ENCODE data around the gene HDAC10.

HDAC10 gene

GRCh38 chr22:50205781-50206569 is 45.1 kb downstream of the HDAC10 start:
- in situ Hi-C loops (cut with MboI; ENCODE audit: low sequenced_read_pairs), result loop anchor here (25.0 kb wide), 1 partner anchor 269 kb away; no protein-coding TSS in a partner anchor

DNA sequence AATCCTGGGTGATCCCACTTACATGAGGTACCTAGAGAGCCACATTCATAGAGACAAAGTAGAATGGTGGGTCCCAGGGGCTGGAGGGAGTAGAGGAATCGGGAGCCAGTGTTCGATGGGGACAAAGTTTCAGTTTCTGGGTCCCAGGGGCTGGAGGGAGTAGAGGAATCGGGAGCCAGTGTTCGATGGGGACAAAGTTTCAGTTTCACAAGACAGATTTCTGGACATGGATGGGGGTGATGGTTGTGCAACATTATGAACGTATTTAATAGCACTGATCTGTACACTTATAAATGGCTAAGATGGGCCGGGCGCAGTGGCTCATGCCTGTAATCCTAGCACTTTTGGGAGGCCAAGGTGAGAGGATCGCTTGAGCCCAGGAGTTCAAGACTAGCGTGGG is 46.1 kb downstream of the HDAC10 start:
- in situ Hi-C loops (cut with MboI; ENCODE audit: low sequenced_read_pairs), result loop anchor here (25.0 kb wide), 1 partner anchor 268 kb away; no protein-coding TSS in a partner anchor

DNA sequence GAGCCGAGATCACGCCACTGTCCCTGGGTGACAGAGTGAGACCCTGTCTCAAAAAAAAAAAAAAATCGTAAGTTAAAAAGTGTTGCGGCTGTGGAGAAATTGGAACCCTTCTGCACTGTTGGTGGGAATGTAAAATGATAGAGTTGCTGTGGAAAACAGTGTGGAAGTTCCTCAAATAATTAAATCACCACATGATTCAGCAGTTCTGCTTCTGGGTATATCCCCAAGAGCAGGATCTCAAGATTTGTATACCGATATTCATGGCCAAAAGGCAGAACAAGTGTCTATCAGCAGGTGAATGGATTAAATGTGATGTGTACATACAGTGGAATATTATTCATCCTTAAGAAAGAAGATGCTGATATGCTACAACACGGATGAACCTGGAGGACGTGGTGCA is 46.5 kb downstream of the HDAC10 start:
- in situ Hi-C loops (cut with MboI; ENCODE audit: low sequenced_read_pairs), result loop anchor here (25.0 kb wide), 1 partner anchor 267 kb away; no protein-coding TSS in a partner anchor

DNA sequence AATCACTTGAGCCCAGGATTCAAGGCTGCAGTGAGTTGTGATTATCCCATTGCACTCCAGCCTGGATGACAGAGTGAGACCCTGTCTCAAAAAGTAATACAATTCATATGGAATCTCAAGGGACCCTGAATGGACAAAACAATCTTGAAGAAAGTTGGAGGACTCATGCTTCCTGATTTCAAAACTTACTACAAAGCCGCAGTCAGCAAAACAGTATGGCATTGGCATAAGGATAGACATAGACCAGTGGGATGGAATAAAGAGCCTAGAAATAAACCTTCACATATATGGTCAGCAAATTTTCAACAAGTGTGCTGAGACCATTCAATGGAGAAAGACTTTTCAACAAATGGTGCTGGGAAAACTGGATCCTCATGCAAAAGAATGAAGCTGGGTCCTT is 47.8 kb downstream of the HDAC10 start:
- in situ Hi-C loops (cut with MboI; ENCODE audit: low sequenced_read_pairs), result loop anchor here (25.0 kb wide), 1 partner anchor 266 kb away; no protein-coding TSS in a partner anchor

DNA sequence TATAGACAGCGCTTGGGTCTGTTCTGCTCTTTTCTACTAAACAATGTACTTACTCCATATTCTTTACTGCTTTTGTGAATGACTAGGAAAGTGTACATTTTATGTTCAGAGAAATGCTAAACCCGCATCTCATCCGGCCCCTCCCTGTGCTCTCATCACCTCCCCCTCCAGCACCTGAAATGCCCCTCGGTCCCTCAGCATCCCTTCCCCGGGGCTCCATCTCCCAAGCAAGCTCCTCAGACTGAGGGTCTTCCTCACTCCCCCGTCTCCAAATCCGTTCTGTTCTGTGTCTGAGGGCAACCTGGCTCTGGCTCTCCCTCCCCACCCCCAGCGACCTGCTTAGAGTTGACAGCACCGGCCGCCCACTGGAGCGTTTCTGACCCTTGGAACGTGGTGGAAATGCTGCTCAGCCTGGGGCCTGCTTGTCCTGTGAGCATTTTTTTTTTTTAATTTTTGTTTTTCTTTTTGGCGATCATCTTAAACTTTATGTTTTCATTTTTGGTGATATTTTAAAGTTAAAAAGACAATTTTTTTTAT is 48.9 kb downstream of the HDAC10 start:
- in situ Hi-C loops (cut with MboI; ENCODE audit: low sequenced_read_pairs), result loop anchor here (25.0 kb wide), 1 partner anchor 265 kb away; no protein-coding TSS in a partner anchor

- in situ Hi-C loops (cut with MboI; ENCODE audit: low sequenced_read_pairs), result loop anchor here (25.0 kb wide), 1 partner anchor 264 kb away; no protein-coding TSS in a partner anchor
Measured at GRCh38 chr22:50201191-50202129, 49.6 kb downstream of the HDAC10 start.

- in situ Hi-C loops (cut with MboI; ENCODE audit: low sequenced_read_pairs), result loop anchor here (25.0 kb wide), 1 partner anchor 263 kb away; no protein-coding TSS in a partner anchor
Measured at GRCh38 chr22:50200461-50201190, 50.4 kb downstream of the HDAC10 start, which contains the start of gene SELENOO. SELENOO (plus strand) TSS chr22:50201011; CDS start chr22:50201037, 26 bp downstream.

GRCh38 chr22:50199829-50200460 is 51.1 kb downstream of the HDAC10 start:
- in situ Hi-C loops (cut with MboI; ENCODE audit: low sequenced_read_pairs), result loop anchor here (25.0 kb wide), 1 partner anchor 263 kb away; no protein-coding TSS in a partner anchor

DNA sequence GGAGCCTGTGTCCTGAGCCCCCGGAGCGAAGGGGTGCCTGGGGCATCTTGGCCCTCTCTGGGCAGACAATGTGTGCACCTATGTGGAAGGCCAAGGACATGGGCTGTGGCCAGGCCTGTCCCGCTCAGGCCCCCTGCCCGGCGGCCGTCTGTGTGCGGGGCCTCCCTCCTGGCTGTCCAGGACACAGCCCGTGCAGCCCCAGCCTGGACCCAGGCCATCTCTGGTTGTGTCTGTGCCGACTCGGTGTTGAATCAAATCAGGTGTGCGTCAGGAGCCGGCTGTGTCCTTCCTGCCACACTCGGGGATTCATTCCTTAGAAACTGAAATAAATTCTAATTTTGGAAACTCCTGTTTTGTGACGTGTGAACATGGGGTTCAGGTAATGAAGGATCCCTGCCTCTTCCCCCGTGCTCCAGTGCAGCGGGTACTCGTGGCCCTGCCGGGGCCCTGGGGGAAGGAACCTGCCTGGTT is 51.8 kb downstream of the HDAC10 start:
- in situ Hi-C loops (cut with MboI; ENCODE audit: low sequenced_read_pairs), result no loop called here

DNA sequence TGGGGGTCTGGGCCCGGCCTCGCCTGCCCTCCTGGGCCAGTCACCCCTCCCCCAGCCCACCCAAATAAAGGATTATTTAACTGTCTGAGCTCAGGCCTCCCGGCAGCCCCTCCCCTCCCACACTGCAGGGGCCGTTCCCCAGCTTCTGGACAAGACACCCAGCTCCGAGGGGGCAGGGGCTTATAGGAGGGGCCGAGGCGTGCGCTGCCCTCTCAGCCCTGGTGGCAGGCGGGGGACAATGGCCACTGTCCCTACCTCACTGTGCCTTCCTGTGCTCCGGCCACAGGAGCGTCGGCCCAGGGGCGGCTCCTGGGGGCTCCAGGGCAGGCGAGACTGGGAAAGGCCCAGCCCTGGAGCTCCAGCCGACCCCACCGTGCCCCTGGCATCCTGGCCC is 52.4 kb downstream of the HDAC10 start:
- in situ Hi-C loops (cut with MboI; ENCODE audit: low sequenced_read_pairs), result no loop called here

DNA sequence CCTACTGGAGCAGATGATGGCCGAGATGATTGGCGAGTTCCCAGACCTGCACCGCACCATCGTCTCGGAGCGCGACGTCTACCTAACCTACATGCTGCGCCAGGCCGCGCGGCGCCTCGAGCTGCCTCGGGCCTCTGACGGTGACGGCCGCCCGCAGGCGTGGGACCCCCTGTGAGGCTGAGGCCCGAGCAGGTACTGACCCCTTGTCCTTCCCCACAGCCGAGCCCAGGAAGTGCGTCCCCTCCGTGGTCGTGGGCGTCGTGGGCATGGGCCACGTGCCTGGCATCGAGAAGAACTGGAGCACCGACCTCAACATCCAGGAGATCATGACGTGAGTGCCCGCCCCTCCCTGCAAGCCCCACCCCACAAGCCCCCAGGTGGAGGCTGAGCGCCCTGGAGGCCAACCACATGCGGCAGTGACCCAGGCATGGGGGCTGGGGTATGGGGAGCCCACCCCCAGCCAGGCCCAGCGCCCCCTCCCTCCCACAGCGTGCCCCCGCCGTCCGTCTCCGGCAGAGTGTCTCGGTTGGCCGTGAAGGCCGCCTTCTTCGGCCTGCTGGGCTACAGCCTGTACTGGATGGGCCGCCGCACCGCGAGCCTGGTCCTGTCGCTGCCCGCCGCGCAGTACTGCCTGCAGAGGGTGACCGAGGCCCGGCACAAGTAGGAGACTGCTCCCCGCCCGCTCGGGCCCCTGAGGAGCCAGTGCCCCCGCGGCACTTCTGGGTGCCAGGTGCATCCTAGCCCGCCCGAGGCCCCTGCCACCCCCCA is 53.0 kb downstream of the HDAC10 start:
- in situ Hi-C loops (cut with MboI; ENCODE audit: low sequenced_read_pairs), result no loop called here

- in situ Hi-C loops (cut with MboI; ENCODE audit: low sequenced_read_pairs), result no loop called here
Measured at GRCh38 chr22:50197000-50197800, 53.9 kb downstream of the HDAC10 start.

DNA sequence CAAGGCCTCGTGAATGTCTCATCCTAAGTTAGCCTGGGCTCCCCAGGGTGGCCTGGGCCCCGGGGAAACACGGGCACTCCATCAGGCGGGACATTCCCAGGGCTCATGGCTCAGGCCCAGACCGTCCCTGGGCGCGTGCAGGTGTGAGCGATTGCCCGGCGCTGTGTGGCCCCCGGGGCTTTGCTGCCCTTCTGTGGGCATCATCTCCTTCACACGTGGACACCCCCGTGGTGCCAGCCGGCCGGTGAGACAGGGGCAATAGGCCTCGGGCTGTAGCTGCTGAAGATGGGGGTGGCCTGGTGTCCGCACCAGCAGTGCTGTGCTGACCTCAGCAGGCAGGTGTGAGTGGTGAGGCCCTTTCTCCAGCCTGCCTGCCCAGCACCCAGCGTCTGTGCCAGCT is 54.8 kb downstream of the HDAC10 start:
- in situ Hi-C loops (cut with MboI; ENCODE audit: low sequenced_read_pairs), result no loop called here
